COR-L47 (cell line): ENCODE measurements around the gene CNDP1.

ENCODE experiments used
- DNase-seq: peaks from one replicate; lab custom pipeline; 2025; lab: John Stamatoyannopoulos, UW

Gene CNDP1

DNA sequence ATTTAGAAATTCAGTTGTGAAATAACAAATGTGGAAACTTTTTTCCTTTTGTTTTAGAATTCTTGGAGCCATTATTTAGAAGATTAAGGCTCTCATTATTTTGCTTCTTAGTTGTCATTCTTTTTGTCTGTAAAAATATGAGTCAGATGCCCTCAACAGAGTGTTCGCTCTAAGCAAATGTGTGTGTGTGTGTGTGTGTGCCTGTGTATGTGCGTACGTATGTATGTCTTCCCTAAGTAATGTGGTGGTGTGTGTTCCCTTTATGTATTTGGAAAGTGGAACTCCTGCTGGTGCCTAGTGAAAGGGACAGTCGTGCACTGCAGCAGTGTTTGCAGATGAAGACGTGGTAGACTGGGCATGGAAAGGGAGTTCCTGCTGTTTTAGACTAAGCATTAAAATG lies 90.9 kb downstream of the CNDP1 start:
- DNase-seq: peak; percentile 8

DNA sequence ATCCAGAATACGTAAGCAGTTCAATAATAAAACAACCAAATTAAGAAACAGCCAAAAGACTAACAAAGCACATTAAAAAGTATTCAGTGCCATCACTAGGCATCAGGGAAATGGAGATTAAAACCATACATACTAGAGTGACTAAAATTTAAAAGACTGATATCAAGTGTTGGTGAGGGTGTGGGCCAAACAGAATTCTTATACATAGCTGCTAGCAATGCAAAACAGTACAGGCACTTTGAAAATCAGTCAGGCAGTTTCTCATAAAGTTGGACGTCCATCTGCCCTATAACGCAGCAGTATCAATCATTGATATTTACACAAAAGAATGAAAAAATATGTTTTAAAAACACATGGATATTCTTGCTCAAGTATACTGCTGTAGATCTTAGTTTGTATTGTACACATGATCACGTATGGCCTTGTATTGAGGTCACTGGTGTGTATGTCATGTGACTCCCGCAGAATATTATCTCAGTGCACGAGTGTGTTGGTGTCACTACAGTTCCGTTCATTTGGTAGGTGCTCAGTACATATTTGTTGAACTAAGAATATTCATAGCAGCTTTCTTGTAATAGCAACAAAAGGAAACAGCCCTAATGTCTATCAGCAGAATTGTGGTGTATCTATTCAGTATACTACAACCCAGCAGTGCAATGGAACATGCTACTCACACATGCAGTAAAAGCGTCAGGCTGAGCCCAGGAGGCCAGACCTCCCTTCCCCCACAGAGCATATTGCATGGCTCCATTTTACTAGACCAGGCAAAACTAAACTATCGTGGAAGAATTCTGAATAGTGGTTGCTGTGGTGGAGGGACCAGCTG lies 92.0 kb downstream of the CNDP1 start:
- DNase-seq: no peak

DNA sequence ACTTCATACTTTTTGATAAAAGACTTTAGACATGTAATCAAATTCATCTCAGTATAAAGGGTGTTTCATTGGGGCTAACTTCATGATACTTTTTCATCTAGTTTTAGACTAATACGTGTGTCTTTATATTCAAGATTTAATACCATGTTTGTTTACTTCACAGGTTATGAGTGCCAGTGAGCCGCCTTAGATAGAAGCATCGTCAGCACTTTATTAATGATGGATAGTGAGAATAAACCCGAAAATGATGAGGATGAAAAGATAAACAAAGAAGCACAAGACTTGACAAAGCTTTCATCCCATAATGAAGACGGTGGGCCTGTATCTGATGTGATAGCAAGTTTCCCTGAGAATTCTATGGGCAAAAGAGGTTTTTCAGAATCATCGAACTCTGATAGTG lies 96.5 kb downstream of the CNDP1 start:
- DNase-seq: no peak

DNA sequence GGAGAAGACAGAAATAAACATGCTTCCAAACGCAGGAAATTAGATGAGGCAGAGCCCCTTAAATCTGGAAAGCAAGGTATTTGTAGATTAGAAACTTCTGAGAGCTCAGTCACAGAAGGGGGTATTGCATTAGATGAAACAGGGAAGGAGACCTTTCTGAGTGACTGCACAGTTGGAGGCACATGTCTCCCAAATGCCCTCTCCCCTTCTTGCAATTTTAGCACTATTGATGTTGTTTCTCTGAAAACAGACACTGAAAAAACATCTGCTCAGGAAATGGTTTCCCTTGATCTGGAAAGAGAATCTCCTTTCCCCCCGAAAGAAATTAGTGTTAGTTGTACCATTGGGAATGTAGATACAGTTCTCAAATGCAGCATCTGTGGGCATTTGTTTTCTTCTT lies 96.9 kb downstream of the CNDP1 start:
- no peak for DNase-seq

DNA sequence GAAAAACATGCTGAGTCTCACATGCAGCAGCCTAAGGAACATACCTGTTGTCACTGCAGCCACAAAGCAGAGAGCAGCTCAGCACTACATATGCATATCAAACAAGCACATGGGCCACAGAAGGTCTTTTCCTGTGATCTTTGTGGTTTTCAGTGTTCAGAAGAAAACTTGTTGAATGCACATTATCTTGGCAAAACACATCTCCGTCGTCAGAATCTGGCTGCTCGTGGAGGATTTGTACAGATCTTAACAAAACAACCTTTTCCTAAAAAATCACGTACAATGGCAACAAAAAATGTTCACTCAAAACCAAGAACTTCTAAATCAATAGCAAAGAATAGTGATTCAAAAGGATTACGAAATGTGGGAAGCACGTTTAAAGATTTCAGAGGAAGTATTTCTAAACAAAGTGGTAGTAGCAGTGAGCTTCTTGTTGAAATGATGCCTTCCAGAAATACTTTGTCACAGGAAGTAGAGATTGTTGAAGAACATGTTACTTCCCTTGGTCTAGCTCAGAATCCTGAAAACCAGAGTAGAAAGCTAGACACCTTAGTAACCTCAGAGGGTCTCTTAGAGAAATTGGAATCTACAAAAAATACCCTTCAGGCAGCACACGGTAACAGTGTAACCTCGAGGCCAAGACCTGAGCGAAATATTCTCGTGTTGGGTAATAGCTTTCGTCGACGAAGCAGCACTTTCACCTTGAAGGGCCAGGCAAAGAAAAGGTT lies 97.5 kb downstream of the CNDP1 start:
- DNase-seq: no peak

DNA sequence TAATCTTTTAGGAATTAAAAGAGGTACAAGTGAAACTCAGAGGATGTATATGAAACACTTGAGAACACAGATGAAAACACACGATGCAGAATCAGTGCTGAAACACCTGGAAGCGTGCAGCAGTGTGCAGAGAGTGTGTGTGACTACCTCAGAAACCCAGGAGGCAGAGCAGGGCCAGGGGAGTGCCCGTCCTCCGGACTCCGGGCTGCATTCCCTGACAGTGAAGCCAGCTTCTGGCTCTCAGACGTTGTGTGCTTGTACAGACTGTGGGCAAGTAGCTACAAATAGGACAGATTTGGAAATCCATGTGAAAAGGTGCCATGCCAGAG lies 98.0 kb downstream of the CNDP1 start:
- DNase-seq: no peak

DNA sequence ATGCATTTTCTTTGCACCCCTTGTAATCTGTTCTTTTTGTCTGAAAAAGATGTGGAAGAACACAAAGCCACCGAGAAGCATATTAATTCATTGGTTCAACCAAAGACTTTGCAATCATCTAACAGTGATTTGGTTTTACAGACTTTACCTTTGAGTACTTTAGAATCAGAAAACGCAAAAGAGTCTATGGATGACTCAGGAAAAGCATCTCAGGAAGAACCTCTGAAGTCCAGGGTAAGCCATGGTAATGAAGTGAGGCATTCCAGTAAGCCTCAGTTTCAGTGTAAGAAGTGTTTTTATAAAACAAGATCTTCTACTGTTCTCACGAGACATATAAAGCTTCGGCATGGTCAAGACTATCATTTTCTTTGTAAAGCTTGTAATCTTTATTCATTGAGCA lies 98.6 kb downstream of the CNDP1 start:
- DNase-seq: no peak

DNA sequence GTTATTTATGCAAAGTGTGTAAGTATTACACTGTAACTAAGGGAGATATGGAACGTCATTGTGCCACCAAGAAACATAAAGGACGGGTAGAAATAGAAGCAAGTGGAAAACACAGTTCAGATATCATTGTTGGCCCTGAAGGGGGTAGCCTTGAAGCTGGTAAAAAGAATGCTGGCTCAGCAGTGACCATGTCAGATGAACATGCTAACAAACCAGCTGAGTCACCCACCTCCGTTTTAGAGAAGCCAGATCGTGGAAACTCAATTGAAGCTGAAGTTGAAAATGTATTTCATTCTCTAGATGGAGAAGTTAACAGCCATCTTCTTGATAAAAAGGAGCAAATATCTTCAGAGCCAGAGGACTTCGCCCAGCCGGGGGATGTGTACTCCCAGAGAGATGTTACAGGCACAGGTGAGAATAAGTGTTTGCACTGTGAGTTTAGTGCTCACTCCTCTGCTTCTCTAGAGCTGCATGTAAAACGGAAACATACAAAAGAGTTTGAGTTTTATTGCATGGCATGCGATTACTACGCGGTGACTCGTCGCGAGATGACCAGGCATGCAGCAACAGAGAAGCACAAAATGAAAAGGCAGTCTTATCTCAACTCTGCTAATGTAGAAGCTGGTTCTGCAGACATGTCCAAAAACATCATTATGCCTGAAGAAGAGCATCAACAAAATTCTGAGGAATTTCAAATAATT lies 99.5 kb downstream of the CNDP1 start:
- no peak for DNase-seq

DNA sequence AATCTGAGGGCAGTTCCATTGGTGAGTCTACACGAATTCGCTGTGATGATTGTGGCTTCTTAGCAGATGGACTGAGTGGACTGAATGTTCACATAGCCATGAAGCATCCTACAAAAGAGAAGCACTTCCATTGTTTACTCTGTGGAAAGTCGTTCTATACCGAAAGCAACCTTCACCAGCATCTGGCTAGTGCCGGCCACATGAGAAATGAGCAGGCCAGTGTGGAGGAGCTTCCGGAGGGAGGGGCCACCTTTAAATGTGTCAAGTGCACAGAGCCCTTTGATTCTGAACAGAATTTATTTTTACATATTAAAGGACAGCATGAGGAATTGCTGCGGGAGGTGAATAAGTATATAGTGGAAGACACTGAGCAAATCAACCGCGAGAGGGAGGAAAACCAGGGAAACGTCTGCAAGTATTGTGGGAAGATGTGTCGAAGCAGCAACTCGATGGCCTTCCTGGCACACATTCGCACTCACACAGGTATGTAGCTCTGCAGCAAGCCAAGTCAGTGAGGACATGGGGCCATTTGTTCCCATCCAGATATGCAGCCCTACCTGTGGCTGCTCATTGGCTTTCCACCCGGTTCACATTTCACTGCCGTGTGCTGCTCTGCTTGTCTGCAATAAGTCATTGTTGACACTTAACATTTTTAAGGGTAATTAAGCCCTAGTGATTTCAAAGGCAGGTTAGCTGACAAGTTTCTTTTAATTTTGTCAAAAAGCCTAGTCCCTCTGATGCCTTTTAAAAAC lies 101.1 kb downstream of the CNDP1 start:
- DNase-seq: peak; percentile 42
